HepG2 (cell line): ENCODE results near the gene EHD1. TPM values are rescaled to one million over a fixed set of nuclear protein-coding genes. Genes with fewer than 3 reads are reported as not detected.

Source experiments
- ATAC-seq: fragments of 200-7000 bp; cut with Tn5 transposase; 3 replicates; pipeline ENCODE4 v1.9.1; 2020; ENCODE audit warnings: mild to moderate bottlenecking, moderate library complexity
- BruUV-seq: library from RNA; stranded (reverse); fragments of 400-500 nt; replicated peaks from 2 replicates; lab custom pipeline; 2021; lab: Mats Ljungman, UMichigan
- CTCF ChIA-PET: fragments of 300-600 bp; formaldehyde crosslinking; extraction: SDS; loops from one replicate; lab custom pipeline; 2021; ENCODE audit warnings: low total read pairs, inconsistent platforms, low intra/inter-chr PET ratio; lab: Yijun Ruan, JAX
- POLR2A ChIA-PET: fragments of 350-600 bp; sonication (Branson Sonifier 250); formaldehyde crosslinking; loops from one replicate; lab custom pipeline; 2020; ENCODE audit warnings: antibody characterized with exemption, inconsistent platforms; lab: Yijun Ruan, JAX
- DNase-seq: peaks from one replicate; pipeline ENCODE4 v3.0.0-alpha.2; 2015; ENCODE audit warnings: low spot score
- FAIRE-seq: peaks from 3 replicates; lab custom pipeline; 2011; peaks lifted over from hg19 to GRCh38; lab: Jason Lieb, UNC
- H2AFZ ChIP-seq: one replicate; pipeline ENCODE4 v1.6.1; 2011; ENCODE audit warnings: low read length, inconsistent platforms
- H3K27ac ChIP-seq: fragments of 300-600 bp; 3 replicates; pipeline ENCODE4 v1.8.0; 2011; ENCODE audit warnings: mixed run types, mild to moderate bottlenecking, mixed read lengths, low read length, inconsistent platforms; ENCODE audit not compliant: insufficient read depth; ENCODE audit errors: extremely low read length
- H3K27me3 ChIP-seq, 2 experiments: fragments of 200-600 bp in 1 of 2; 2 replicates in 1 of 2; 3 replicates in 1 of 2; pipeline versions ENCODE4 v1.6.0 to v1.8.0; 2011; ENCODE audit warnings: low read length in 2 of 2, mild to moderate bottlenecking in 2 of 2, moderate library complexity in 2 of 2, inconsistent platforms in 1 of 2; ENCODE audit not compliant: insufficient read depth in 2 of 2, control insufficient read depth in 1 of 2
- H3K36me3 ChIP-seq, 2 experiments: fragments of 200-600 bp in 1 of 2; replicated peaks in 1 of 2; 2 replicates in 1 of 2; 3 replicates in 1 of 2; pipeline versions ENCODE4 v1.5.1 to v1.8.0; 2011; ENCODE audit warnings: low read length in 2 of 2, inconsistent platforms in 1 of 2; ENCODE audit not compliant: insufficient read depth in 2 of 2, control insufficient read depth in 1 of 2
- H3K4me1 ChIP-seq: 2 replicates; pipeline ENCODE4 v1.5.1; 2012; ENCODE audit warnings: low read length, inconsistent platforms; ENCODE audit not compliant: insufficient read depth
- H3K4me2 ChIP-seq: 2 replicates; pipeline ENCODE4 v1.6.0; 2011; ENCODE audit warnings: low read depth, low read length, inconsistent platforms
- H3K4me3 ChIP-seq, 3 experiments: fragments of 200-600 bp in 1 of 3; sonication (generic), shearing (Covaris generic) in 1 of 3; replicated peaks in 1 of 3; 2 replicates each; pipeline ENCODE4 v1.5.1; 2011 to 2016; ENCODE audit warnings: low read length in 3 of 3, inconsistent platforms in 2 of 3, low read depth in 2 of 3, mild to moderate bottlenecking in 2 of 3, control low read depth in 1 of 3, mixed read lengths in 1 of 3; ENCODE audit not compliant: insufficient read depth in 1 of 3
- H3K79me2 ChIP-seq: one replicate; pipeline ENCODE4 v1.6.1; 2011; ENCODE audit warnings: low read length, inconsistent platforms; ENCODE audit not compliant: insufficient read depth
- H3K9ac ChIP-seq: 2 replicates; pipeline ENCODE4 v1.6.0; 2011; ENCODE audit warnings: mild to moderate bottlenecking, low read depth, low read length, inconsistent platforms; ENCODE audit not compliant: insufficient read depth
- H3K9me3 ChIP-seq: 2 replicates; pipeline ENCODE4 v1.5.1; 2012; ENCODE audit warnings: mild to moderate bottlenecking, low read length
- H4K20me1 ChIP-seq: 2 replicates; pipeline ENCODE4 v1.6.0; 2011; ENCODE audit warnings: inconsistent platforms, mild to moderate bottlenecking, low read length, moderate library complexity; ENCODE audit not compliant: insufficient read depth
- AKAP8 ChIP-seq: sonication (generic); formaldehyde crosslinking; IDR thresholded peaks from 2 replicates; pipeline ENCODE4 v1.5.1; 2020; ENCODE audit warnings: mild to moderate bottlenecking, missing genetic modification reagents
- BCLAF1 ChIP-seq: fragments of 450-650 bp; IDR thresholded peaks from 2 replicates; pipeline ENCODE4 v1.6.1; 2017; ENCODE audit warnings: mild to moderate bottlenecking
- CREM ChIP-seq, 2 experiments: sonication (generic) in 1 of 2; formaldehyde crosslinking in 1 of 2; IDR thresholded peaks; 2 replicates each; pipeline versions ENCODE4 v1.4.0 to v1.6.1; 2016 to 2020; ENCODE audit warnings: antibody characterized with exemption in 1 of 2, mild to moderate bottlenecking in 1 of 2, missing genetic modification reagents in 1 of 2
- GATAD1 ChIP-seq: IDR thresholded peaks from 2 replicates; pipeline ENCODE4 v1.6.1; 2016; ENCODE audit warnings: missing genetic modification reagents, missing compliant biosample characterization
- GPBP1L1 ChIP-seq: sonication (generic); formaldehyde crosslinking; IDR thresholded peaks from 2 replicates; pipeline ENCODE4 v1.5.0; 2020; ENCODE audit warnings: mild to moderate bottlenecking, missing genetic modification reagents
- HBP1 ChIP-seq: IDR thresholded peaks from 2 replicates; pipeline ENCODE4 v1.6.1; 2016; ENCODE audit warnings: low read depth, control low read depth
- MTF2 ChIP-seq: sonication (generic); formaldehyde crosslinking; IDR thresholded peaks from 2 replicates; pipeline ENCODE4 v1.5.0; 2020; ENCODE audit warnings: missing genetic modification reagents, borderline replicate concordance
- RARG ChIP-seq: sonication (generic); formaldehyde crosslinking; IDR thresholded peaks from 2 replicates; pipeline ENCODE4 v1.4.0; 2020; ENCODE audit warnings: low read depth, mild to moderate bottlenecking, missing genetic modification reagents
- SP1 ChIP-seq, 2 experiments: fragments of 450-650 bp in 1 of 2; sonication (generic) in 1 of 2; formaldehyde crosslinking in 1 of 2; IDR thresholded peaks; 2 replicates each; pipeline versions ENCODE4 v1.4.0 to v1.6.1; 2016 to 2020; ENCODE audit warnings: missing genetic modification reagents in 1 of 2
- SRSF1 ChIP-seq: fragments of 200-400 bp; formaldehyde crosslinking; optimal IDR thresholded peaks from 2 replicates; pipeline ENCODE3; 2017; ENCODE audit warnings: mild to moderate bottlenecking, low read depth, low read length, moderate library complexity
- SRSF4 ChIP-seq: fragments of 200-400 bp; formaldehyde crosslinking; IDR thresholded peaks from one replicate; pipeline ENCODE4 v1.6.1; 2018; ENCODE audit warnings: mild to moderate bottlenecking, low read depth, low read length, moderate library complexity; ENCODE audit not compliant: poor library complexity, severe bottlenecking
- TCF12 ChIP-seq, 2 experiments: fragments of 450-650 bp in 1 of 2; sonication (generic) in 1 of 2; formaldehyde crosslinking in 1 of 2; IDR thresholded peaks; 2 replicates each; pipeline versions ENCODE4 v1.6.1 to v1.8.0; 2017 to 2022; ENCODE audit warnings: antibody characterized with exemption in 1 of 2, mild to moderate bottlenecking in 1 of 2, missing genetic modification reagents in 1 of 2, moderate library complexity in 1 of 2
- THAP11 ChIP-seq: IDR thresholded peaks from 2 replicates; pipeline ENCODE4 v1.6.1; 2016; ENCODE audit warnings: missing biosample characterization, missing genetic modification reagents
- TRIM22 ChIP-seq: fragments of 450-650 bp; IDR thresholded peaks from 2 replicates; pipeline ENCODE4 v1.6.1; 2017
- ZBTB7A ChIP-seq: sonication (generic); formaldehyde crosslinking; IDR thresholded peaks from 2 replicates; pipeline ENCODE4 v1.8.0; 2022; ENCODE audit warnings: mild to moderate bottlenecking, missing genetic modification reagents
- ZNF251 ChIP-seq: sonication (generic); formaldehyde crosslinking; IDR thresholded peaks from 2 replicates; pipeline ENCODE4 v1.9.0; 2021; ENCODE audit warnings: mild to moderate bottlenecking, missing genetic modification reagents
- ZNF580 ChIP-seq: IDR thresholded peaks from 2 replicates; pipeline ENCODE4 v1.6.1; 2016; ENCODE audit warnings: low read depth, borderline replicate concordance
- ZNF589 ChIP-seq: sonication (generic); formaldehyde crosslinking; conservative IDR thresholded peaks from 2 replicates; pipeline ENCODE4 v1.8.0; 2022; ENCODE audit warnings: mild to moderate bottlenecking, moderate library complexity, missing genetic modification reagents
- ZNF780A ChIP-seq: sonication (generic); formaldehyde crosslinking; IDR thresholded peaks from 2 replicates; pipeline ENCODE4 v1.8.0; 2022; ENCODE audit warnings: mild to moderate bottlenecking, missing genetic modification reagents, moderate library complexity
- WGBS: methylation state at CpG from one replicate; pipeline ENCODE4 v1.1.6; 2017; ENCODE audit warnings: low lambda C conversion rate; 5-methylcytosine and 5-hydroxymethylcytosine counted together
- in situ Hi-C: cut with HindIII; loops from 2 replicates; pipeline ENCODE4 v1.10.0; 2017; ENCODE audit warnings: low pct_unique_long_range_greater_than_20kb; ENCODE audit not compliant: extremely low pct_ligation_motif_present
- intact Hi-C: fragments of 100-400 bp; cut with micrococcal nuclease; formaldehyde crosslinking; loops from one replicate; pipeline ENCODE4 v1.10.0; 2022; ENCODE audit not compliant: unreplicated experiment
- polyA plus RNA-seq, 8 experiments: library from polyadenylated mRNA; depleted of rRNA in 3 of 8; stranded (reverse) in 7 of 8; unstranded in 1 of 8; fragments of >200 nt; fragmentation: Illumina TruSeq in 4 of 8; extraction: Trizol in 4 of 8; gene quantifications; 2 replicates each; pipeline versions ENCODE4 v1.2.1 to v1.2.3, GENCODE V29; 2011 to 2016; ENCODE audit warnings: low read depth in 4 of 8, missing spikeins in 1 of 8, mixed read lengths in 1 of 8; ENCODE audit not compliant: insufficient read depth in 1 of 8
- total RNA-seq, 5 experiments: library from RNA; depleted of rRNA; stranded (reverse); fragments of >200 nt; fragmentation: Illumina TruSeq; extraction: Trizol; gene quantifications; 2 replicates each; pipeline ENCODE4 v1.2.3, GENCODE V29; 2016; ENCODE audit warnings: low read depth in 1 of 5

The EHD1 gene
- total and polyA plus RNA-seq, 2 of the 13 experiments (the other 11 are each of a cell fraction or from before 2014, with no cell fraction given): 23.6 to 26.6 TPM

- H3K4me2 ChIP-seq: no peak overlapping the region
- 48% methylated on average over 3 of the region's 3 CpGs for WGBS
- no peaks in the 10 kb centered on the region for H3K36me3 ChIP-seq
- no peak overlapping the region for H2AFZ ChIP-seq
- POLR2A ChIA-PET: no interaction called here
- TF ChIP-seq ZNF589: no peak
- no peak for TF ChIP-seq MTF2
- TF ChIP-seq CREM (IDR thresholded peaks at IDR 0.05): no peak
- no peak for TF ChIP-seq CREM (CRISPR knock-in tag; IDR thresholded peaks at IDR 0.05)
- TF ChIP-seq ZNF251 (CRISPR knock-in tag): no peak
- TF ChIP-seq SRSF1: no peak
- TF ChIP-seq SP1 (IDR thresholded peaks at IDR 0.05): no peak
- TF ChIP-seq SP1 (CRISPR knock-in tag; IDR thresholded peaks at IDR 0.05): no peak
- no peak for TF ChIP-seq TCF12 (IDR thresholded peaks at IDR 0.05)
- TF ChIP-seq TCF12 (CRISPR knock-in tag; IDR thresholded peaks at IDR 0.05): no peak
- TF ChIP-seq ZNF580 (CRISPR knock-in tag): no peak
- TF ChIP-seq HBP1 (CRISPR knock-in tag): no peak
- no peak for TF ChIP-seq GATAD1 (CRISPR knock-in tag)
- TF ChIP-seq TRIM22: no peak
- TF ChIP-seq ZNF780A (CRISPR knock-in tag): no peak
- no peak for TF ChIP-seq ZBTB7A (CRISPR knock-in tag)
- no peak for TF ChIP-seq RARG (CRISPR knock-in tag)
- TF ChIP-seq THAP11: no peak
- no peak for TF ChIP-seq AKAP8 (CRISPR knock-in tag)
- no peak for TF ChIP-seq SRSF4
- TF ChIP-seq BCLAF1: no peak
- TF ChIP-seq GPBP1L1 (CRISPR knock-in tag): no peak
- no peaks in the 10 kb centered on the region for H3K79me2 ChIP-seq
- CTCF ChIA-PET: no interaction called here
- BruUV-seq: no TSS peak
- H3K4me1 ChIP-seq: peaks cover 26% of the 10 kb centered on the region
- intact Hi-C loops (no loop called here), in situ Hi-C loops (no loop called here)
- no peak overlapping the region for H3K9ac ChIP-seq
- no peaks in the 10 kb centered on the region for H4K20me1 ChIP-seq
- FAIRE-seq (no peak), ATAC-seq (no peak), DNase-seq (no peak)
- no peak overlapping the region for H3K4me3 ChIP-seq
- H3K27me3 ChIP-seq: no peaks in the 10 kb centered on the region
- H3K27ac ChIP-seq: no peak overlapping the region
- H3K9me3 ChIP-seq: no peaks in the 10 kb centered on the region
Observed at GRCh38 chr11:64817476-64817875, 60.9 kb downstream of the EHD1 start.
